Measurements from ENCODE around the gene NKAIN1.
"Not testable (repeated sequence)": the region's sequence is repeated elsewhere in the genome, so short reads cannot be mapped to it uniquely, and the experiment has no call there.

NKAIN1 gene

GRCh38 chr1:31180338-31180737 lies 59.3 kb downstream of the NKAIN1 start:
- CTCF ChIA-PET, result interaction anchor here (1.2 to 2.0 kb wide), 2 partner anchors 34 to 36 kb away, joined by 3 to 4 read pairs; no protein-coding TSS in a partner anchor
- POLR2A ChIA-PET, result interaction anchor here (0.8 kb wide), 1 partner anchor 24 kb away, joined by 3 read pairs; no protein-coding TSS in a partner anchor
- no peak for DNase-seq (ENCODE audit: extremely low spot score)
- TF ChIP-seq CTBP1 (IDR thresholded peaks at IDR 0.05; ENCODE audit: borderline replicate concordance) (no peak), L3MBTL2 (conservative IDR thresholded peaks at IDR 0.05) (no peak), SP1 (IDR thresholded peaks at IDR 0.05) (no peak)

GRCh38 chr1:31176291-31176690 lies 63.4 kb downstream of the NKAIN1 start:
- POLR2A ChIA-PET; CTCF ChIA-PET; DNase-seq (ENCODE audit: extremely low spot score): not testable (repeated sequence)

GRCh38 chr1:31170486-31170735 lies 69.3 kb downstream of the NKAIN1 start:
- POLR2A ChIA-PET, result interaction anchor here (1.4 kb wide), 2 partner anchors 8 to 13 kb away, joined by 3 read pairs; no protein-coding TSS in a partner anchor

GRCh38 chr1:31166462-31166861 lies 73.2 kb downstream of the NKAIN1 start:
- CTCF ChIA-PET, result interaction anchor here (0.6 kb wide), 1 partner anchor 251 kb away, joined by 5 read pairs; no protein-coding TSS in a partner anchor
- POLR2A ChIA-PET, result no interaction called here
- TF ChIP-seq TARDBP (IDR thresholded peaks at IDR 0.05) (no peak), L3MBTL2 (conservative IDR thresholded peaks at IDR 0.05) (no peak), ZNF384 (IDR thresholded peaks at IDR 0.05) (no peak), PKNOX1 (IDR thresholded peaks at IDR 0.05) (no peak), HDGF (IDR thresholded peaks at IDR 0.05; ENCODE audit: borderline replicate concordance) (no peak), FOXM1 (IDR thresholded peaks at IDR 0.05; ENCODE audit: borderline replicate concordance) (no peak), ARNT (IDR thresholded peaks at IDR 0.05) (no peak), FOXK2 (IDR thresholded peaks at IDR 0.05) (no peak), FOXA1 (IDR thresholded peaks at IDR 0.05) (no peak), SP1 (IDR thresholded peaks at IDR 0.05) (no peak), LEF1 (IDR thresholded peaks at IDR 0.05; ENCODE audit: borderline replicate concordance) (no peak), ELF4 (IDR thresholded peaks at IDR 0.05) (no peak), NFRKB (IDR thresholded peaks at IDR 0.05) (no peak), BHLHE40 (IDR thresholded peaks at IDR 0.05; ENCODE audit: borderline replicate concordance) (no peak), SUZ12 (IDR thresholded peaks at IDR 0.05) (no peak), CTBP1 (IDR thresholded peaks at IDR 0.05; ENCODE audit: borderline replicate concordance) (no peak)
- DNase-seq (ENCODE audit: extremely low spot score), result no peak

More at GRCh38 chr1:31170486-31170735, 69.3 kb downstream of the NKAIN1 start:
- CTCF ChIA-PET, result interaction anchor here (1.2 to 1.6 kb wide), 3 partner anchors 9 to 14 kb away, joined by 4 to 12 read pairs (median 5); no protein-coding TSS in a partner anchor
- DNase-seq (ENCODE audit: extremely low spot score), result no peak
- no peak for TF ChIP-seq CTBP1 (IDR thresholded peaks at IDR 0.05; ENCODE audit: borderline replicate concordance)

GRCh38 chr1:31164291-31164690 lies 75.4 kb downstream of the NKAIN1 start:
- ChIA-PET POLR2A (no interaction called here), CTCF (interaction anchor here (1.8 to 2.5 kb wide), 2 partner anchors 17 to 20 kb away, joined by 5 to 6 read pairs; no protein-coding TSS in a partner anchor)
- TF ChIP-seq ARNT (IDR thresholded peaks at IDR 0.05) (no peak), L3MBTL2 (conservative IDR thresholded peaks at IDR 0.05) (no peak), BHLHE40 (IDR thresholded peaks at IDR 0.05; ENCODE audit: borderline replicate concordance) (no peak), NFRKB (IDR thresholded peaks at IDR 0.05) (no peak), ELF4 (IDR thresholded peaks at IDR 0.05) (no peak), TARDBP (IDR thresholded peaks at IDR 0.05) (no peak), FOXA1 (IDR thresholded peaks at IDR 0.05) (no peak), FOXK2 (IDR thresholded peaks at IDR 0.05) (no peak)
- no peak for DNase-seq (ENCODE audit: extremely low spot score)

GRCh38 chr1:31163866-31164265 lies 75.8 kb downstream of the NKAIN1 start:
- POLR2A ChIA-PET, result no interaction called here
- CTCF ChIA-PET, result interaction anchor here (1.8 to 2.5 kb wide), 2 partner anchors 18 to 20 kb away, joined by 5 to 6 read pairs; no protein-coding TSS in a partner anchor
- TF ChIP-seq SUZ12 (IDR thresholded peaks at IDR 0.05) (no peak), FOXM1 (IDR thresholded peaks at IDR 0.05; ENCODE audit: borderline replicate concordance) (no peak), PKNOX1 (IDR thresholded peaks at IDR 0.05) (no peak), FOXA1 (IDR thresholded peaks at IDR 0.05) (no peak), TARDBP (IDR thresholded peaks at IDR 0.05) (no peak), L3MBTL2 (conservative IDR thresholded peaks at IDR 0.05) (no peak), ARNT (IDR thresholded peaks at IDR 0.05) (no peak), ZNF384 (IDR thresholded peaks at IDR 0.05) (peak; percentile 54), NFRKB (IDR thresholded peaks at IDR 0.05) (no peak)
- DNase-seq (ENCODE audit: extremely low spot score), result no peak

GRCh38 chr1:31161571-31161970 lies 78.1 kb downstream of the NKAIN1 start:
- CTCF ChIA-PET, result interaction anchor here (0.5 to 1.8 kb wide), 4 partner anchors 9 to 360 kb away, joined by 3 to 5 read pairs (median 4); no protein-coding TSS in a partner anchor
- POLR2A ChIA-PET, result interaction anchor here (1.3 kb wide), 1 partner anchor 9 kb away, joined by 3 read pairs; no protein-coding TSS in a partner anchor
- no peak for DNase-seq (ENCODE audit: extremely low spot score)
- TF ChIP-seq ELF4 (IDR thresholded peaks at IDR 0.05), result no peak
- no peak for TF ChIP-seq NFRKB (IDR thresholded peaks at IDR 0.05)

GRCh38 chr1:31159869-31160611 lies 79.6 kb downstream of the NKAIN1 start:
- TF ChIP-seq CTBP1 (IDR thresholded peaks at IDR 0.05; ENCODE audit: borderline replicate concordance), result no peak
- no peak for TF ChIP-seq HDGF (IDR thresholded peaks at IDR 0.05; ENCODE audit: borderline replicate concordance)
- no peak for TF ChIP-seq PKNOX1 (IDR thresholded peaks at IDR 0.05)
- TF ChIP-seq FOXM1 (IDR thresholded peaks at IDR 0.05; ENCODE audit: borderline replicate concordance), result no peak
- no peak for TF ChIP-seq ARNT (IDR thresholded peaks at IDR 0.05)
- no peak for TF ChIP-seq FOXA1 (IDR thresholded peaks at IDR 0.05)
- no peak for TF ChIP-seq L3MBTL2 (conservative IDR thresholded peaks at IDR 0.05)
- TF ChIP-seq NFRKB (IDR thresholded peaks at IDR 0.05), result no peak
- TF ChIP-seq TARDBP (IDR thresholded peaks at IDR 0.05), result no peak
- TF ChIP-seq ELF4 (IDR thresholded peaks at IDR 0.05), result no peak
- no peak for TF ChIP-seq LEF1 (IDR thresholded peaks at IDR 0.05; ENCODE audit: borderline replicate concordance)
- no peak for TF ChIP-seq ZNF384 (IDR thresholded peaks at IDR 0.05)
- TF ChIP-seq FOXK2 (IDR thresholded peaks at IDR 0.05), result no peak
- no peak for TF ChIP-seq BHLHE40 (IDR thresholded peaks at IDR 0.05; ENCODE audit: borderline replicate concordance)
- ChIA-PET CTCF (interaction anchor here (1.0 kb wide), 1 partner anchor 21 kb away, joined by 3 read pairs; no protein-coding TSS in a partner anchor), POLR2A (no interaction called here)
- DNase-seq (ENCODE audit: extremely low spot score), result no peak

Measured in HEK293T (cell line).